ENCODE measurements around the gene AFG3L2.

Gene AFG3L2

DNA sequence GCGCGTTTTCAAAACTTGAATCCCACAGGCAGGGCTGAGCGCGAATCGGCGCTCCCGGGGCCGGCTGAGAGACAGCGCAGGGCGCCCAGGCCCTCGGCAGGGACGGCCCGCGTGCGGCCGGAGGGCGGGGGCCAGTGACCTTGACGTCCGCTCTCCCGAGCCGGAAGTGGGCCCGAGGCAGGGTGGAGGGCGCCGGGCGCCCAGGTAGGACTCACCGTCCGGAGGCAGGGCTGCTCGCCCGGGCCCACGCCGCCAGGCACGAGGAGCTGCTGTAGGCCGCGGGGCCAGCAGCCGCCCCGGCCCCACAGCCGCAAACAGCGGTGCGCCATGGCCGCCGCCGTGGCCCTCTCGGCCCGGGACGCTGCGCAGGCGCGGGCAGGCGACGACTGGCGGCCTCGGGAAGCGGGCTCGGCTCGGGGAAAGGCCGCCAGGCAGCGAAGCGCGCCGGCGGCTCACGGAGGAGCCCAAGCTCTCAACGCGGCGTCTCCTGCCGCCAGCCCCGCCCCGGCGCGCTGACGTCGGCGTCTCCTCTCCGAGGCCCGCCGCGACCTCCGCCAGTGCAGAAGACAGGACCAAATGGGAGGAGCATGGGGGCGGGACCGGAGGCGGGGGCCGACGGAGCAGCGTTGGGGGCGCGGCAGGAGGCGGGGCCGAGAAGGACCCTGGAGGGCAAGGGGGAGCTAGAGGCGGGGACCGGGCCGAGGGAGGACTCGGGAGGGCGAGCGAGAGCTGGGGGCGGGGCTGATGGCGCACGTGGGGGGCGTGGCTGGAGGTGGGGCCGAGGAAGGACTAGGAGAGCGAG is at the start of gene AFG3L2:
Gene AFG3L2, minus strand, starts transcription at position 474 of the 802 bp plus-strand sequence. Its CDS starts 145 bp downstream, at position 329.
- DNase-seq, result peak; percentile 92

DNA sequence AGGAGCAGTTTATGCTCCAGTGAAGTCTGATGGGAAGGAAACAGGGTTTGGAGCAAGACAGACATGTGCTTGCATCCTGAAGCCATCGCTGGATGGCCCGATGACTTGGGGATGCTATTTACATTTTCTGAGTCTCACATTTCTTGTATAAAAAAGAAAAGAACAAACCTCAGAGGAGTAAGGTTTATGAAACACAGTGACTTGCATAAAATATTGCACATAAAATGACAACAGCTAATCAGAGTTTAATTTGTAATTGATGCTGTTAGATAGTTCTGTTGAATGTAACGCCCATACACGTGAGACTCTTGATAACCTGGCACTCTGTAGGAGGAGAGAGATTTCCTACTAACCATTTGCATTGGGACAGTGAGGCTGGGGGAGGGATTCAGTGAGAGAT is 47.2 kb upstream of the AFG3L2 start:
- no peak for DNase-seq

DNA sequence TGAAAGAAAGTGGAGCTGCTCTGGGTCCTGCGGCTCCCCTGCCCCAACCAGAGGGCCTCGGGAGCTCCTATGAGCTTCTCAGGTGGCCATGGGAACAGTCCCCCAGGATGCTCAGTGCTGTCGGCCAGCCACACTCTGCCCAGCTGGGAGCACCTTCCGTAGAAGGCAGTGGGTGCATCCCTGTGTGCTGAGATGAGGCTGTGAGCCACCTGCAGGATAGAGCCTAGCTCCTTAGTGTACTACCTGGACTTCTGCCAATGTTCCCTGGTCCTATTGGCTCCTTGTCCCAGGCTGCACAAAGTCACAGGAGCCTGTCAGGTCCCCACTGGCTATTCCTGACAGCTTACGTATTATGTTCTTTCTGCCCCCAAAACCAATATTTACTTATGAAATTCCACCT is 46.8 kb upstream of the AFG3L2 start:
- DNase-seq, result peak; percentile 51

DNA sequence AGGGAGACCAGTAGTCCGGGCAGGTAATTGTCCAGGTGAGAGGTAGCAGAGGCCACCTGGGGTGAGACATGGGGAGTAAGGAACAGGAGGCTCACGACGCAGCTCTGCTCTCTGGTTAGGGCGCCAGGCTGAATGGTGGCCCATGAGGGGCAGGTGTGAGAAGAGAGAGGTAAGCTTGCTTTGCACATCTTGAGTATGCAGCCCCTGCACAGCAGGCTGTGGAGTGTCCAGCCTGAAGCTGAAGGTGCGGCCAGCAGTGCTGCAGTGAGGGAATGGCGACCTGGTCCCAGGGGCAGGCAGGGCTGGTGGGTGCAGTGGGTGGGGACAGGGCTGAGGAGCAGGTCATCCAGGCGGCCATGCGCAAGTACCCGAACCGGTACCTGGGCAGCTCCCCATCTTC is 46.4 kb upstream of the AFG3L2 start:
- no peak for DNase-seq

DNA sequence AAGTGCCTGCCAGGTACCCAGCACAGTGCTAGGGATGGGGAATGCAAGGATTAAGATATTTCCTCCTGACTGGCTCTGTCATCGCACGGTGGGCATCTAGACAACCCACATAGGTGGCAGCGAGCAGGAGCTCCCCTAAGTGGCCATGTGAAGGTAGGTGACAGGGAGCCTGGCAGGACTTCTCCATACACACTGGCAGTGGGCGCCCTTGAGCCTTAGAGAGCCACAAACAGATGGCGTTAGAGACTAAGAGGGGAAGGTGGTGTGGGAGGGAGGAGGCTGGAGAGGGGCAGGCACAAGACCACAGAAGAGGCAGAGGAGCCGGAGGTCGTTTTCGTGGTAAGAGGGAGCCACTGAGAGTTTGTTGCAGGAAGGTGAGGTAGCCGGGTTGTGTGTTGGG is 45.9 kb upstream of the AFG3L2 start:
- DNase-seq, result peak; percentile 7

DNA sequence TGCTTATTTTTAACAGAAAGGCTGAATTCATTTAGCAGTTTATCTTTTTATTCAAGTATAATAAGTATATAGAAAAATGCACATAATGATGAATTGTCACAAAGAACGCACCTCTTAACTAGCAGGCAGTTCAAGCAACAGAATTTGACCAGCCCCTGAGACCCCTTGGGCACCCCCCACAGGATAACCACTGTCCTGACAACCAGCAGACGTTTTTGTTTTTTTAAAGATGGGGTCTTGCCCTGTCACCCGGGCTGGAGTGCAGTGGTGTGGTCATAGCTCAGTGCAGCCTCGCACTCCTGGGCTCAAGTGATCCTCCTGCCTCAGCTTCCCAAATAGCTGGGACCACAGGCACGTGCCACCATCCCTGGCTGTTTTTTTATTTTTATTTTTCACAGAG is 44.7 kb upstream of the AFG3L2 start:
- DNase-seq, result no peak

DNA sequence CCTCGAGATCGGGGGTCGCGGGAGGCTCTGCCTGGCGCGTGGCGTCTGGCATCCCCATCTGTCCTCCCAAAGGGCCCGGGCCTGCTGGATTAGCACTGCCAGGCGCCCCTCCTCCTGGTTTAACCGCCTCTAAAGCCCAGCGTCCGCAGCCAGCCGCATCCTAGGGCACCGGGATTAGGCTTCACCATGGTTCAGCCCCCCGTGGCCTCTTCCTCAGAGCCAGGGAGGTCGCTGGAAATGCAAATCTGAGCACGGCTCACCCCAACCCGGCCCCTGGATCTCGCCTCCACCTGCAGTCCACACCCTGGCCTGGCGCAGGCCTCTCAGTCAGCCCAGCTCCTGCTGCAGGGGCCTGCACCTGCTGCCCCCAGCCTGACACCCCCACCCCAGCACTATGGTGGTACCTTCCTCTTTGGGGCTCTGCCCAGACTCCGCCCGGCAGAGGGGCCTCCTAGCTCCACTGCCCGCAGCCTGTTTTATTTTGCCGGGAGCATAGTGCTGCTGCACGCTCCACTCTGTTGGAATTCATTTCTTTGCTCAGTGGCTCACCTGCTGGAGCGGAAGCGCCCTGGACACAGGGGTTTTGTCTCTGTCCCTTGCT is 43.9 kb upstream of the AFG3L2 start:
- no peak for DNase-seq

DNA sequence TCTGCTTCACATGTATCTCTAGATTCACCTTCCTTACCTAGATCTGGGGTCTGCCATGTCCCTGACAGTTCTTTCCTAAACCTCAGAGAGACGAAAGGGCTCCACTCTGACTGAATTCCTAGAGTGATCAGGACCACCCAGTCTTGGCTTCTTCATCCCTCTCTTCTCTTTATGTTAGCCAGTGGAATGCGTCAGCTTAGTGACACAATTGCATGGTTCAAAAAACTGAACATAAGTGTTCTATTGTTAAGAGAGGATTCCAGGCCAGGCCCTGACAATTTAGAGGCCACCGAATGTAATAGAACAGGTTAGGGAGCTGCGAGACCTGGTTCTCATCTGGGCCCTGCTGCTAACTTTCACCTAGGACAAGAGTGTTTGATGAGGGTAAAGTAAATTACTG is 40.7 kb upstream of the AFG3L2 start:
- no peak for DNase-seq

DNA sequence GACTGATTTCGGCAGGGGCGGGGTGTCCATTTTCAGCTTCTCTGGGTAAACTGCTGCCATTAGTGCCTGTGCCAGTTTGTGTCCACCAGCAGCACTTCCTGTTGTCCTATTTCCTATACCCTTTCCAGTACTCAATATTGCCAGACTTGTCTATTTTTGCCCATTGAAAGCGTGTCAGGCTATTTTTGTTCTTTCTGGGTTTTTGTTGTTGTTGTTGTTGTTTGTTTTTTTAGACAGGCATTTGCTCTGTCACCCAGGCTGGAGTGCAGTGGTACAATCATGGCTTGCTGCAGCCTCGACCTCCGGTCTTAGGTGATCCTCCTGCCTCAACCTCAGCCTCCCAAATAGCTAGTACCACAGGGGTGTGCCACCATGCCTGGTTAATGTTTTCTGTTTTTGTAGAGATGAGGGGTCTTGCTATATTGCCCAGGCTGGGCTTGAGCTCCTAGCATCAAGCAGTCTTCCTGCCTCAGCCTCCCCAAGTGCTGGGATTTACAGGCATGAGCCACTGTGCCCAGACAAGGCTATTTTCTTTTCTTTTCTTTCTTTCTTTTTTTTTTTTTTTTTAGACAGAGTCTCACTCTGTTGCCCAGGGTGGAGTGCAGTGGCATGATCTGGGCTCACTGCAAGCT is 39.2 kb upstream of the AFG3L2 start:
- DNase-seq, result no peak

DNA sequence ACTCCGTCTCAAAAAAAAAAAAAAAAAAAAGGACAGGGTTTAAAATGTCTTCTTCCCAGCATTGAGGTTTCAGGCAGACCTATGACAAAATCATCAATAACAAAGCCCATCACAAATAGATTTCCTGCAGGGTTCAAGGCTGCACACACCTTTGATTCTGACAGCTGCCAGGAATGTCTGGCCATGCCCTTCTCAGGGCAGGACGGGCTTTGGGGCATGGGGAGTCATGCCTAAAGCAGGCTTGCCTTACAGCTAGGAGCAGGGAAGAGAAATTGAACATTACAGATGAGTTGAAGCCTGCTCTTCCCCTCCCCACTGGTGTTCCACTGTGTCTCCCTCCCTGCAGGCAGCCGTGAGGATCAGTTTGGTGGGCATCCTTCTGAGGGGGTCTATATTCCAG is 34.4 kb upstream of the AFG3L2 start:
- no peak for DNase-seq

DNA sequence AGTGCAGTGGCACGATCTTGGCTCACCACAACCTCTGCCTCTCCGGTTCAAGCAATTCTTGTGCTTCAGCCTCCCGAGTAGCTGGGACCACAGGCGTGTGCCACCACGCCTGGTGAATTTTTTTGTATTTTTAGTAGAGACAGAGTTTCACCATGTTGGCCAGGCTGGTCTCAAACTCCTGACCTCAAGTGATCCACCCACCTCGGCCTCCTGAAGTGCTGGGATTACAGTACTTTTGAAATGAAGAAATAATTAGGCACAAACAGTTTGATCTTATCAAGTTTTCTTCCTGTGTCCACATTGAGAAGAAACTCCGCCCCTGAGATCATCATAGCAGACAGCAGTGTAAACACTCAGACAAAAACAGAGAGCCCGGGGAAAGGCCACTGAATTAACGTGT is 33.7 kb upstream of the AFG3L2 start:
- peak; percentile 14 for DNase-seq

DNA sequence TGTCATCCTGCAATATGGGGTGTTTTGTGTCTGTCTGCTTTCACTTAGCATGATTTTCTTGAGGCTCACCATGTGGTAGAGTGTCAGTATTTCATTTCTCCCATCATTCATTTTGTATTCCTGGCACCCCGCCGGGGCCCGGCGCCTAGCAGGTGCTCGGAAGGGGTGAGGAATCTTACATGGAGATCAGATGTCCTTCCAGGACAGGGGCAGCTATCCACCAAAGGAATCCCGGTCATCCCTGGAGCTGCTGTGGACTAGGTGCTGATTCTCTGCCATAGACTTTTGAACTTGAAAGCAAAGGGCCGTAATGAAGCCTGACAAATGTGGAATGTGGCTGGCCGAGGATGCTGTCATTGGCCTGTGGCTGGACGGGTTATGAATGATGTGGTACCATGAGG is 33.1 kb upstream of the AFG3L2 start:
- DNase-seq, result no peak

DNA sequence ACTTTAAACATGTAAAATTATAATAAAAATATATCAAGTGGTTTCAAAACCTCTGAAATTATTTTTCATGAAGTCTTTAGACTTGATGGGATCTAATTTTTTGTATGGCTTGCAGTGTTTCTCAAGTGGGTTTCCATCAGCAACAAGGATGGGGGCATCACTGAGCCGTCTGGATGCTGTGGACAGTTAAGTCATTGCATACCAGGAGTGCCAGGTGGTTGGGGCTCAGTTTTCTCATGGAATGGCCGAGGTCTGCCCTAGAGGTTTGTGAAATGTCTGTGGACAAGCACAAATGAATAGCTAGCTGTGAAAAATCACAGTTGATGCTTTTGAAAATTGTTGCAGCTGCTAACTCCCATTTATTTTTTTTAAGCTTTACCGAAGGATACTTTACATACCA is 32.4 kb upstream of the AFG3L2 start:
- DNase-seq, result no peak

DNA sequence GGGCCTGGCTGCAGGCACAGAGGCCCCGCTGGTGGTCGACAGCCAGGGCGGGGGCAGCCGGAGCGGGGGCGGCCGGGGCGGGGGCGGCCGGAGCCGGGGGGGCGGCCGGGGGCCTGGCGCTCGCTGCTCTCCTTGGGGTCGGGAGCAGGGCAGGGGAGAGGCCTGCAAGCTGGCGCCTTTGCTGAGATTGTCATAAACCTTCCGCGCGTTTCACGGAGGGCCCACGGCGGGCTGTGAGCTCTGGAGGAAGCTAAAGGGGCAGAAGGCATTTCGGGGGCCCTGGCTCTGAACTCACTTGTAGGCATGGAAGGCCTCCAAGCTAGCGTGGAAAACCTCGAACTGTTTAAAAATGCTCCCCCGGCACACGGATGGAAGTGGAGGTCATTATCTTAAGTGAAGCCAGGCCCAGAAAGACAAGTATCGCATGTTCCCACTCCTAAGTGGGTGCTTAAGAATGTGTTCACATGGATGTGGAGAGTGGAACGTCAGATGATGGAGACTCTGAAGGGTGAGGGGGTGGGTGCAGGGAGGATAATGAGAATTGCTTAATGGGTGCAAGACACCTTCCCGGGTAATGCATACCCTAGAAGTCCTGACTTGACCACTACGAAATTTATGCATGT is 31.3 kb upstream of the AFG3L2 start:
- DNase-seq, result no peak

DNA sequence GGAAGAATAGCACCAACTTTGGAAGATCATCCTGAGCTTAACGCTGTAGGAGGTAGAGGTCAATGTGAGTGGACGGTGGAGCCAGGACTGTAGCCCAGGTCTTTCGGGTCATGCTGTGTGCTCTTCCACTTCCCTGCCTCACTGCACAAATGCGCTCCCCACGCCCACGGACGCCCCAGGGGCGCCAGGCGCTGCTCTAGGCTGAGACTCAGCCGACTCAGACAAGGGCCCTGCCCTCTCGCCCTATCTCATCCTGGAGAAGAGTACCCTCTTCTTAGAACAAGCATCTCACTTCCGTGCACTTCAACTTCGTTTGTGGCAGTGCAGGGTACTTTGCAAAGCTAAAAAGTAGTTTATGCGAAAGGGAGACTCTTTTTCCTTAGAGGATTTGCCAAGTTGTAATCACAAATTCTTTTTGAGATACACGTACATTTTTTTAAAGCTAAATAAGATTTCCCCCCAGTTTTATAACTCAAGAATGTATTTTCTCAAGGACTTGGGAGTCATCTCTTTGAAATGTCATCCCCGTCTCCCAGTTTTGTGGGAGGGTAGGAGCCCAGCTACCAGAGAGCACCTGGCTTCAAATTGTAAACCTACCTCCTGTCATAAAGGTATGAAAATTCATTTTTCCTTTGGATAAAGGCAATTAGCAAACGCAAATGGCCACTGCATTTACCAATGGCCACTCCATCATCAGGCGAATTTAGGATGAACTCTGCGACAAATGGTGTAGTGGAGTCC is 29.5 kb upstream of the AFG3L2 start:
- no peak for DNase-seq

DNA sequence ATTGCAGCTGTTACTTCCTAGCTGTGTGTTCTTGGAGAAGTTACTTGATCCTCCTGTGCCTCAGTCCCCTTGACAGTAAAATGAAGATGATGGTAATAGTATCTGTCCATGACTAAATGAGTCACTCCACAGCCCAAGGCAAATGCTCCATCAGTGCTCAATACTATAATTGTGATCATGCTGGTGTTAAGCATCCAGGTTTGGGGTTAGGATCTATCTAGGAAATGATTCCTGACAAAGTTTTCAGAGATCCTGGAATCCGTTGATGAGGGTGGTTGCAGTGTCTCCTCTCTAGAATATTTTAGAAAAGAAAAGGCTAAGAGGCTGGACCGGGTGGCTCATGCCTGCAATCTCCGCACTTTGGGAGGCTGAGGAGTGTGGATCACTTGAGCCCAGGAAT is 28.0 kb upstream of the AFG3L2 start:
- DNase-seq, result no peak

DNA sequence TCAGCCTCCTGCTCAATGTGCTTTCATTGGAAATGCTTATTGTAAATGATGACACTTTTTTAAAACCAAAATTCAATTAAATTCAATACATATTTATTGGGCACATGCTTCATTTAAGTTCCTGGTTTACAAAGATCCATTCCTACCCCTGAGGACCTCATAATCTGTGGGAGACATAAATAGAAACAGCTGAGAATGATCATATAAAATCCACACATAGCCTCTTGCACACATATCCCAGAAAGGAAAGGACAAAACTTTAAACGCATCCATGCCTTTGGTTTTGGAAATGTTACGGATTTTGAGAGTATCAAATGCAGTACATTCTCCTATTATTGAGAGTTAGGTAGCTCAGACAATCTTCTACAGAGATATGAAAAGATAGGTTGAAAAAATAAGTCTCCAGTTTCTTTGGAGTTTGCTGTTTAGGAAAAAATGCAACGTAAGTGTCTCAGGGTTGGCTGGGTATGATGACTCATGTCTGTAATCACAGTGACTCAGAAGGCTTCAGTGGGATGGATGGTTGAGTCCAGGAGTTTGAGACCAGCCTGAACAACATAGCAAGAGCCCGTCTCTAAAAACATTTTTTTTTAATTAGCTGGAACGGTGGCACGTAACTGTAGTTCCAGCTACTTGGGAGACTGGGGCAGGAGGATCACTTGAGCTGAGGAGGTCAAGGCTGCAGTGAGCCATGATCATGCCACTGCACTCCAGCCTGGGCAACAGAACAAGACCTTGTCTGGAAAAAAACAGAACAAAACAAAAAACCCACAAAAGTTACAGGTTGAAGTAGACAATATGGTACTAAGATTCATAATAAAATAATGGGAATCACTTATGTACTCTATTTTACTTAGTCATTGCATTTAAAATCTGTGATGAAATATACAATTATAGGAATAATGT is 26.8 kb upstream of the AFG3L2 start:
- DNase-seq, result no peak

DNA sequence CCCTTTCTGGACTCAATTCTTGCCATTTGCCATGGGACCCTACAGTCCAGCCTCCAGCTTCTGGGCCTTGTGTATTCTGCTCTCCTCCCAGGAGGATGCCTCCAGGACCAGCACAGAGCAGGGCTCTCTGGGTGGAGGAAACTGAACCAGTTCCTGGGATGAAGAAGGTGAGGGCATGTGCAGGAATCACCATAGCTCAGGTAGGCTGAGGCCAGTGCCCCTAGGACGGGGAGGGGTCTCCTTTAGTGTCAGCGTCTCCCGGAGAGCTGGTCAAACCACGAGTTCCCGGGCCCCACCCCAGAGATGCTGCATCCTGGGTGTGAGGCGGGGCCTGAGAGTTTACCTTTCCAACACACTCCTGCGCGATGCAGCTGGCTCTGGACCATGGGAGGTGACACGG is 24.9 kb upstream of the AFG3L2 start:
- no peak for DNase-seq

DNA sequence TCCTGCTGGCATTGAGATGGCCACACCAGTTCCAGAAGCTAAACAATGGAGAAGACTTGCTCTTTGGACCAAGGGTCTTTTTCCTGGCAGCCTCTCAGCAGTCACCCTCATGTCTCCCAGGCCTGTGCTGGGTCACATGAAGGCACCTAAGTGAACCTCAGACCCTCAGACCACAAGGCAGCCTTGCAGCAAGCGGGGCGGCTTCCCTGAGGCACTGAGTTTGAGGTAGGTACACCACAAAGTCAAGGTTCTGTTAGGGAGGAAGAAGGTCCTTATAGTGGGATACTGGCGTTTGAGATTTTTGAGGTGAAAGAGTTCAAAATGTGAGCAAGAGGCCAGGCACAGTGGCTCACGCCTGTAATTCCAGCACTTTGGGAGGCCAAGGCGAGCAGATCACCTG is 22.2 kb upstream of the AFG3L2 start:
- no peak for DNase-seq

DNA sequence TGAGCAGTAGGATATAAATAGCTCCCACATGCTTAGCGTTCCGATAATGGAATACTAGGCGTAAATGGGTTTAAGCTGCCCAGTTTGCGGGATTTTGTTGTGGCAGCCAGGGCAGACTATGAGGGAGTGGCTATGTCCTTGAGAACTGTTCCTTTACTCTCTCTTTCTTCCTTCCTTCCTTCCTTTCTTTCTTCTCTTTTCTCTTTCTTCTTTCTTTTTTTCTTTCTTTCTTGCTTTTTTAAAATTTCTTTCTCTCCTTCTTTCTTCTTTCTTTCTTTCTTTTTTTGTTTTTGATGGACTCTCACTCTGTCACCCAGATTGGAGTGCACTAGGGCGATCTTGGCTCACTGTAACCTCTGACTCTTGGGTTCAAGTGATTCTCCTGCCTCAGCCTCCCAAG is 21.6 kb upstream of the AFG3L2 start:
- DNase-seq, result no peak

DNA sequence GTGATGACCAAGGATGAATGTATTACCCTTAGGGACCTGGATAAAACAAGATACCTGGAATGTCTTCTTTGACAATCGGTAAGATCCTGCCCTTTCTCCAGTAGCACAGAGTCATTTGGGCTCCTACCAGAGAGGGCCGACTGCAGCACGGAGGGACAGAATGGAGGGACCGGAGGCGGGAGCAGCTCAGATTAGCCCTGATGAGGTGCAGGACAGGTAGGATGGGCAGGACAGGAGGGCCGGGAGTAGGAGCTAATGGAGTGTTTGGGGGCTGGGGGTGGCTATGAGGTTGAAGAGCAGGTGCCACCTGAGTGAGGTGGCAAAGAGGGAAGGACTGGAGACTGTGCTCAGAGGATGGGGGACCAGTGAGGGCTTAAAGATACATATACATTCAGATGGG is 20.8 kb upstream of the AFG3L2 start:
- DNase-seq, result no peak

DNA sequence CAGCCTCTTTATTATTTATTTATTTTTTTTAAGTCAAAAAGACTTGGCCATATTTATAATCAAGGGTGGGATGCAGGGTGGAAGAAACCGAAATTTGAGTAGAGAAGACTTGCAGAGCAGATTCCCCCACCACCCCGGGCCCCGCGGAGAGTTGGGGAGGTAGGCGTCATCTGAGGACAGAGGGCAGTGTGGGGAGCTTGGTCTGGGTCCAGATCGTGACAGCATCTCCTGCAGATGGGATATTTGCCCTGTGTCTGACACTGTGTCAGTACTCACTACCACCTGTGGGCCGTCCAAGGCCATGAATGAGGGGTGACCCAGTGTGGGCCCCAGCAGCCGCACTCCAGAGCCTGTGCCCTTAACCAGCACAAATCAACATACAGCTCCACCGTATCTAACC is 20.2 kb upstream of the AFG3L2 start:
- DNase-seq, result no peak

All from NCI-H2029 (cell line).